ENCODE results near the gene HCRTR2. TPM values are rescaled to one million over a fixed set of nuclear protein-coding genes. Genes with fewer than 3 reads are reported as not detected.

The HCRTR2 gene
- total and polyA plus RNA-seq, 7 donors: 0.01 TPM; not detected in 6

- DNase-seq (no peak), ATAC-seq (no peak)
- TF ChIP-seq CTCF (IDR thresholded peaks at IDR 0.05): no peak
- WGBS, 3 donors: 71 to 76% (median 74%) methylated on average over 2 of the region's 2 CpGs
- no peaks in the 10 kb centered on the region for H3K36me3 ChIP-seq (ENCODE audit: insufficient read depth in 1 of 2, low read depth in 1 of 2)
- no peaks in the 10 kb centered on the region for H3K27me3 ChIP-seq (ENCODE audit: insufficient read depth in 3 of 3, low read length in 2 of 3)
- H3K4me1 ChIP-seq: no peaks in the 10 kb centered on the region
- intact Hi-C loops (cut with DNase I): no loop called here
- no peaks in the 10 kb centered on the region for H3K9me3 ChIP-seq
- H3K4me3 ChIP-seq: no peak overlapping the region
- no peak overlapping the region for H3K27ac ChIP-seq
These were observed 85.9 kb downstream of the HCRTR2 start for GRCh38 chr6:55260181-55260580.

- ATAC-seq: no peak
- intact Hi-C loops (cut with DNase I): no loop called here
- 84 to 87% (median 85%) methylated on average over 4 of the region's 4 CpGs for WGBS, 3 donors
These were observed 91.2 kb downstream of the HCRTR2 start for GRCh38 chr6:55265409-55266114.

GRCh38 chr6:55266896-55267295 is 92.6 kb downstream of the HCRTR2 start:
- Histone ChIP-seq H3K36me3 (ENCODE audit: insufficient read depth in 1 of 2, low read depth in 1 of 2) (no peaks in the 10 kb centered on the region), H3K9me3 (no peaks in the 10 kb centered on the region), H3K4me3 (no peak overlapping the region), H3K27me3 (ENCODE audit: insufficient read depth in 3 of 3, low read length in 2 of 3) (no peaks in the 10 kb centered on the region), H3K4me1 (no peaks in the 10 kb centered on the region), H3K27ac (no peak overlapping the region)
- DNase-seq: no peak
- WGBS, 3 donors: 80 to 90% (median 80%) methylated on average over 2 of the region's 2 CpGs
- TF ChIP-seq CTCF (IDR thresholded peaks at IDR 0.05): no peak
- intact Hi-C loops (cut with DNase I): no loop called here
- no peak for ATAC-seq

More at GRCh38 chr6:55265409-55266114, 91.2 kb downstream of the HCRTR2 start:
- TF ChIP-seq CTCF (IDR thresholded peaks at IDR 0.05): no peak
- Histone ChIP-seq H3K4me1 (no peaks in the 10 kb centered on the region), H3K36me3 (ENCODE audit: insufficient read depth in 1 of 2, low read depth in 1 of 2) (no peaks in the 10 kb centered on the region), H3K9me3 (no peaks in the 10 kb centered on the region), H3K27ac (no peak overlapping the region), H3K4me3 (no peak overlapping the region), H3K27me3 (ENCODE audit: insufficient read depth in 3 of 3, low read length in 2 of 3) (no peaks in the 10 kb centered on the region)
- DNase-seq: no peak

- TF ChIP-seq CTCF (IDR thresholded peaks at IDR 0.05): peak; percentile 44
- peak in 1 of 2 donors; percentile 44 for DNase-seq
- Histone ChIP-seq H3K4me3 (no peak overlapping the region), H3K36me3 (ENCODE audit: insufficient read depth in 1 of 2, low read depth in 1 of 2) (no peaks in the 10 kb centered on the region), H3K27me3 (ENCODE audit: insufficient read depth in 3 of 3, low read length in 2 of 3) (no peaks in the 10 kb centered on the region), H3K9me3 (no peaks in the 10 kb centered on the region), H3K4me1 (no peaks in the 10 kb centered on the region), H3K27ac (no peak overlapping the region)
- peak in 1 of 4 donors; percentile 55 for ATAC-seq
- WGBS, 3 donors: 35 to 38% (median 36%) methylated on average over 15 of the region's 15 CpGs
- intact Hi-C loops (cut with DNase I): loop anchor here in 1 of 2 donors (5.0 to 10.0 kb wide), 2 partner anchors 678 to 1015 kb away; no protein-coding TSS in a partner anchor
These were observed 102.6 kb downstream of the HCRTR2 start for GRCh38 chr6:55276745-55277530.

Measured in psoas muscle (tissue), 8 donors.